ENCODE results near the gene AFAP1L2. TPM values are rescaled to one million over a fixed set of nuclear protein-coding genes. Genes with fewer than 3 reads are reported as not detected.

AFAP1L2 gene
- total RNA-seq, 1 experiment from 2014 or later: 170 TPM

- no peak for DNase-seq (ENCODE audit: low read depth, low spot score)
- no TSS peak for BruUV-seq (replicated peaks)
- no peak for ATAC-seq
- H3K4me1 ChIP-seq (ENCODE audit: control insufficient read depth, insufficient read depth, low read length): peaks cover 55% of the 10 kb centered on the region
- no peaks in the 10 kb centered on the region; the same call in 1 of the 2 replicates for H3K36me3 ChIP-seq (ENCODE audit: control insufficient read depth, insufficient read depth, low read length)
- H3K27ac ChIP-seq (ENCODE audit: low read length): no peak overlapping the region
- H3K4me3 ChIP-seq (ENCODE audit: low read depth in 2 of 2, low read length in 2 of 2): no peak overlapping the region
- intact Hi-C loops (cut with micrococcal nuclease; ENCODE audit: unreplicated experiment): loop anchor here (5.0 kb wide), 1 partner anchor 97 kb away; the partner anchor contains the start of gene AFAP1L2
- POLR2A ChIA-PET: no interaction called here
- CTCF ChIA-PET: no interaction called here
- no peaks in the 10 kb centered on the region for H3K27me3 ChIP-seq (ENCODE audit: control insufficient read depth, insufficient read depth, low read length)
- TF ChIP-seq SIN3A (IDR thresholded peaks at IDR 0.05; ENCODE audit: borderline replicate concordance, insufficient read depth, low read depth, low read length) (no peak), CTCF (IDR thresholded peaks at IDR 0.05) (no peak), POLR2AphosphoS5 (IDR thresholded peaks at IDR 0.05; ENCODE audit: low read depth, low read length) (no peak), TCF7L2 (IDR thresholded peaks at IDR 0.05; ENCODE audit: low read depth, low read length) (no peak)
- TF ChIP-seq, protein P1, sequence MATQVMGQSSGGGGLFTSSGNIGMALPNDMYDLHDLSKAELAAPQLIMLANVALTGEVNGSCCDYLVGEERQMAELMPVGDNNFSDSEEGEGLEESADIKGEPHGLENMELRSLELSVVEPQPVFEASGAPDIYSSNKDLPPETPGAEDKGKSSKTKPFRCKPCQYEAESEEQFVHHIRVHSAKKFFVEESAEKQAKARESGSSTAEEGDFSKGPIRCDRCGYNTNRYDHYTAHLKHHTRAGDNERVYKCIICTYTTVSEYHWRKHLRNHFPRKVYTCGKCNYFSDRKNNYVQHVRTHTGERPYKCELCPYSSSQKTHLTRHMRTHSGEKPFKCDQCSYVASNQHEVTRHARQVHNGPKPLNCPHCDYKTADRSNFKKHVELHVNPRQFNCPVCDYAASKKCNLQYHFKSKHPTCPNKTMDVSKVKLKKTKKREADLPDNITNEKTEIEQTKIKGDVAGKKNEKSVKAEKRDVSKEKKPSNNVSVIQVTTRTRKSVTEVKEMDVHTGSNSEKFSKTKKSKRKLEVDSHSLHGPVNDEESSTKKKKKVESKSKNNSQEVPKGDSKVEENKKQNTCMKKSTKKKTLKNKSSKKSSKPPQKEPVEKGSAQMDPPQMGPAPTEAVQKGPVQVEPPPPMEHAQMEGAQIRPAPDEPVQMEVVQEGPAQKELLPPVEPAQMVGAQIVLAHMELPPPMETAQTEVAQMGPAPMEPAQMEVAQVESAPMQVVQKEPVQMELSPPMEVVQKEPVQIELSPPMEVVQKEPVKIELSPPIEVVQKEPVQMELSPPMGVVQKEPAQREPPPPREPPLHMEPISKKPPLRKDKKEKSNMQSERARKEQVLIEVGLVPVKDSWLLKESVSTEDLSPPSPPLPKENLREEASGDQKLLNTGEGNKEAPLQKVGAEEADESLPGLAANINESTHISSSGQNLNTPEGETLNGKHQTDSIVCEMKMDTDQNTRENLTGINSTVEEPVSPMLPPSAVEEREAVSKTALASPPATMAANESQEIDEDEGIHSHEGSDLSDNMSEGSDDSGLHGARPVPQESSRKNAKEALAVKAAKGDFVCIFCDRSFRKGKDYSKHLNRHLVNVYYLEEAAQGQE (IDR thresholded peaks at IDR 0.05; ENCODE audit: insufficient read depth in 1 of 2, low read depth in 2 of 2, low read length in 1 of 2): no peak
- H3K9me3 ChIP-seq (ENCODE audit: control insufficient read depth, insufficient read depth, low read depth, low read length): no peaks in the 10 kb centered on the region
- in situ Hi-C loops (cut with HindIII; ENCODE audit: low pct_unique_long_range_greater_than_20kb, low sequenced_read_pairs): no loop called here
Measured at GRCh38 chr10:114305521-114305925, 98.8 kb downstream of the AFAP1L2 start.

DNA sequence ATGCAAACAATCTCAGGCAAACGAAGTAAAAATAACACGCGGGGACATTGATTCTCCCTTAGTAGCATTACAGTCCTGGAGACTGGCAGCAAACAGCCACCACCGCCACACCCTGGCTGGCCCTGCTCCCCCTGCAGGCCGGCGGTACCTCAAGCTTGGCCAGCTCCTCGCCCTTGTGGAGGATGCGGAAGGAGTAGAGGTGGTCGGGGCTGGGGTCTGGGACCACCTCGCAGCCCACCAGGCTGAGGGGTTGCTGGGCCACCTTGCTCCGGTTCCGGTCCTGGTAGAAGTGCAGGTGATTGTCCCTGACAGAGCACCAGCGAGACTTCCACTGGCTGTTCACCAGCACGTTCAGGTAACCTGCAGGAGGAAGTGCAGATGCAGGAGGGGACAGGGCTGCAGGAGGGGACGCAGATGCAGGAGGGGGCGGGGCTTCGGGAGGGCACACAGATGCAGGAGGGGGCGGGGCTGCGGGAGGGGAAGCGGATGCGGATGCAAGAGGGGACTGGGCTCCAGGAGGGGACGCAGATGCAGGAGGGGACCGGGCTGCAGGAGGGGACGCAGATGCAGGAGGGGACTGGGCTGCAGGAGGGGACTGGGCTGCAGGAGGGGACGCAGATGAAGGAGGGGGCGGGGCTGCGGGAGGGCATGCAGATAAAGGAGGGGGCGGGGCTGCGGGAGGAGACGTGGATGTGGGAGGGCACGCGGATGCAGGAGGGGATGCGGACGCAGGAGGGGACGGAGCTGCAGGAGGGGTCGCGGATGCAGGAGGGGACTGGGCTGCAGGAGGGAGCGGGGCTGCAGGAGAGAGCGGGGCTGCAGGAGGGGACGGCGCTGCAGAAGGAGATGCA is 99.5 kb downstream of the AFAP1L2 start:
- Histone ChIP-seq H3K4me1 (ENCODE audit: control insufficient read depth, insufficient read depth, low read length) (peaks cover 48% of the 10 kb centered on the region), H3K9me3 (ENCODE audit: control insufficient read depth, insufficient read depth, low read depth, low read length) (no peaks in the 10 kb centered on the region), H3K4me3 (ENCODE audit: low read depth in 2 of 2, low read length in 2 of 2) (peak overlapping the region; percentile 4 to 11; a peak in 2 of 4 replicates), H3K27ac (ENCODE audit: low read length) (peak overlapping the region; percentile 74), H3K36me3 (ENCODE audit: control insufficient read depth, insufficient read depth, low read length) (peaks cover 2% of the 10 kb centered on the region; the same call in 1 of the 2 replicates), H3K27me3 (ENCODE audit: control insufficient read depth, insufficient read depth, low read length) (no peaks in the 10 kb centered on the region)
- intact Hi-C loops (cut with micrococcal nuclease; ENCODE audit: unreplicated experiment): loop anchor here (1.0 to 5.0 kb wide), 2 partner anchors 98 to 133 kb away; partner anchors contain the start of gene AFAP1L2
- in situ Hi-C loops (cut with HindIII; ENCODE audit: low pct_unique_long_range_greater_than_20kb, low sequenced_read_pairs): no loop called here
- DNase-seq (ENCODE audit: low read depth, low spot score) (no peak), ATAC-seq (peak; percentile 21; the same call in 1 of the 2 replicates)
- TF ChIP-seq TCF7L2 (IDR thresholded peaks at IDR 0.05; ENCODE audit: low read depth, low read length): no peak
- peak; percentile 85 for TF ChIP-seq CTCF (IDR thresholded peaks at IDR 0.05)
- no peak for TF ChIP-seq POLR2AphosphoS5 (IDR thresholded peaks at IDR 0.05; ENCODE audit: low read depth, low read length)
- TF ChIP-seq SIN3A (IDR thresholded peaks at IDR 0.05; ENCODE audit: borderline replicate concordance, insufficient read depth, low read depth, low read length): no peak
- TF ChIP-seq, protein P1 (IDR thresholded peaks at IDR 0.05; ENCODE audit: insufficient read depth in 1 of 2, low read depth in 2 of 2, low read length in 1 of 2): no peak
- ChIA-PET POLR2A (no interaction called here), CTCF (interaction anchor here (0.5 to 1.8 kb wide), 12 partner anchors 18 to 516 kb away, joined by 3 to 9 read pairs (median 4); no protein-coding TSS in a partner anchor)
- BruUV-seq (replicated peaks): no TSS peak

Measured in Panc1 (cell line).